Measurements from ENCODE around the gene ANKRD36B.
"Not testable (repeated sequence)": the region's sequence is repeated elsewhere in the genome, so short reads cannot be mapped to it uniquely, and the experiment has no call there.

ANKRD36B gene

DNA sequence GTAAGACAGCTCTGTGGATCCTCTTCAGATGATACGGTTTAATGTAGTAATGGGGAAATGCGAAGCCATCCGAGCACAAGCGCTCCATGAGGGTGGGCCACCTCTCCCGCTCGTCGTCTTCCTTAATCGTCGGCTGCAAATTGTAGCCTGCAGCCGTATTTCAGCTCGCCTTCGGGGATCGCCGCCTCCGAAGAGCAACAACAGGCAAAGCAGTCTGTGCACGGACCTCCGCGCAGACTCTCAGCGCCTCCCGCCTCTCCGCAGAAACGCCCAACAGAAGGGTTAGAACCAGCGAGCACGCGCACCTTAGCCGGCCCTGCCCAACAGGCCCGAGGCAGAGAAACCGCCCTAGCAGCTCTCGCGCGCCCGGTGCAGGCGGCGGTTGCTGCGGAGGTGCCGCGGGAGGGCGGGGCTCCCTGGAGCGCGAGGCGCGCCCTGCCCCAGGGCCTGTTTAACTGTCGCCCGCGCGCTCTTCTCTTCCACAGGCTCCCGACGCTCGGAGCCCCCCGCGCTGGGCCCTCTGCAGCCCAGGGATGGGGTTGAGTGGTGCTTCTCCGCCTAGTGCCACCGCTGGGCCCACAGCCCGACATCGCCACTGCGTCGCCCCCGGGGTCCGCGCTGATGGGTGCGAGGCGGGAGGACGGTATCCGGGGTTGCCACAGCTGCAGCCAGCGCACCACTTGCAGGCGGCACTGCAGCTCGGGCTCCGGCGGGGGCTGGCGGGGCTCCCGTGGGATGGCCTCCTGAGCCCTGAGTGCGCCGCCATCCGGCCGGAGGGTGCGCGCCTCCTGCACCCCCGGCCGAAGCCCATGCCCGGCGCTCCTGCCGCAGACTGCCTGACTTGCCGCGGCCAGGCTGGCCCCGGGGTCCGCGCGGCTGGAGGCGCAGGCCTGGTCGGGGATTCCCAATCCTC is at the start of gene ANKRD36B:
Gene ANKRD36B, minus strand, starts transcription at position 280 of the 913 bp plus-strand sequence. Its CDS starts 192 bp downstream, at position 88.
- not testable (repeated sequence) for DNase-seq

DNA sequence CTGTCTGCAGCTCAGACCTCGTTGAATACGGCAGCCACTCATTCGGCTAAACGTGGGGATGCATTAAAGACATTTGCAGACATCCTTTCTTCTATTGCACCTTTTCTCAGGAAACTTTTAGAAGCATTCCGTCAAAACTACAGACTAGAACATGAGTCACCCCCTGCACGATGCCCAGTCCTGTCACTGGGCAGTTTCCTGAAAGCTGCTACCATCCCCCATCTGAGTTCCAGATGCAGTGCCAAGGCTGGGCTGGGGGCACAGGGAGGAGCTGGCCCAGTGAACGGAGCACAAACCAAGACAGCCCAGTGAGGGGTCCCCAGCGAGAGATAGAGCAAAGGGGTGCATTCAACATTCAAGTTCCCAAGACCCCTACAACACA is 36.4 kb upstream of the ANKRD36B start:
- not testable (repeated sequence) for DNase-seq

DNA sequence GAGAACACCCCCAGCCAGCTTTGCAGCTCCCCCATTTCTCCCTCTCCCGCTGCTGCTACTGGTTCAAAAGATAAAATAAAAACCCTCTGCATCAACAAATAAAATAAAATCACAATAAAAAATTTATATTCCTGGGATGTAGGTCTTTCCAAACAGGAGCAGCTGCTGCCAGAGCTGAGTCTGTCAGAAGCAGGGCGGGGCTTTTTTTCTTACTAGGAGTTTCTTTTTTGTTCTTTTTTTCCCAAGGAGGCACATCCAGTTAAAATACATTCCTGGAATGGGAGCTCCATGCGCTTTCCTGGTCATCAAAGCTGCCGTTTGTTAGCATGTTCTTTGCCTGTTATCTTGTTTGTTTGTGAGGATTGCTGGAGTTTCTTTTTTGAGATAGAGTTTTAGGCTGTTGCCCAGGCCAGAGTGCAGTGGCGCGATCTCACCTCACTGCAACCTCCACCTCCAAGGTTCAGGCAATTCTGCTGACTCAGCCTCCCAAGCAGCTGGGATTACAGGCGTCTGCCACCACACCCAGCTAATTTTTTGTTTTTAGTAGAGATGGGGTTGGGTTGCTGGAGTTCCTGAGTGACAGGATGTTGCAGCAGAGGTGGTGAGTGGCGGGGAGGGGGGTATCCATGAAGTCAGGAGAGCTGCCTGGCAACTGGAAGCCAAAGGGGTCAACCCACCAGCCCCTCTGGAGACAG is 35.8 kb upstream of the ANKRD36B start:
- DNase-seq, result not testable (repeated sequence)

DNA sequence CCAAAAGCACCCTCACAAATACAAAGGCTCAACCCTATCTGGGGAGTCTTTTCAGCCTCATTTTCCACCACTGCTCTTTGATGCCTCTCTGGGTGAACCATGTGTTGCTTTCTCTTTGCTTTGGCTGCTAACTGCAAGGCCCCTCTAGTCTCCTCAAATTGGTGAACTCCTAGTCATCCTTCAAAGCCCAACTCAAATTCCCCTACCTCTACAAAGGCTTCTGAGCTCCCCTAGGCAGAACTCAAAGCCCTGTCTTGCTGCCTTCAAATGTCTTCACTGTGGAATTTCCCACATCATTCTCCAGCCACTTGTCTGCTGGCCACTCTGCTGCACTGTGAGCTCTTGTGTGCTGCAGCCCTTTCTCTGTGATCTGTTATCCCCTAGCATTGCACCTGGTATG is 33.3 kb upstream of the ANKRD36B start:
- DNase-seq, result not testable (repeated sequence)

DNA sequence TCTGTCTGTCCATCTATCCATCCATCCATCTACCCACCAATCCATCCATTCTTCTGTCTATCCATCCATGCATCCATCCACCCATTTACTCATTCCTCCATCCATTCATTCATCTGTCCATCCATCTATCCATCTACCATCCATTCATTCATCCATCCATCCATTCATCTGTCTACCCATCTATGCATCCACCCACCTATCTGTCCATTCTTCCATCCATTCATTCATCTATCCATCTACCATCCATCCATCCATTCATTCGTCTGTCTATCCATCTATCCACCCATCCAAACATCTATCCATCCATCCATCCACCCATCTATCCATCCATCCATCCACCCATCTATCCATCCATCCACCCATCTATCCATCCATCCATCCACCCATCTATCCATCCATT is 30.8 kb upstream of the ANKRD36B start:
- DNase-seq, result not testable (repeated sequence)

DNA sequence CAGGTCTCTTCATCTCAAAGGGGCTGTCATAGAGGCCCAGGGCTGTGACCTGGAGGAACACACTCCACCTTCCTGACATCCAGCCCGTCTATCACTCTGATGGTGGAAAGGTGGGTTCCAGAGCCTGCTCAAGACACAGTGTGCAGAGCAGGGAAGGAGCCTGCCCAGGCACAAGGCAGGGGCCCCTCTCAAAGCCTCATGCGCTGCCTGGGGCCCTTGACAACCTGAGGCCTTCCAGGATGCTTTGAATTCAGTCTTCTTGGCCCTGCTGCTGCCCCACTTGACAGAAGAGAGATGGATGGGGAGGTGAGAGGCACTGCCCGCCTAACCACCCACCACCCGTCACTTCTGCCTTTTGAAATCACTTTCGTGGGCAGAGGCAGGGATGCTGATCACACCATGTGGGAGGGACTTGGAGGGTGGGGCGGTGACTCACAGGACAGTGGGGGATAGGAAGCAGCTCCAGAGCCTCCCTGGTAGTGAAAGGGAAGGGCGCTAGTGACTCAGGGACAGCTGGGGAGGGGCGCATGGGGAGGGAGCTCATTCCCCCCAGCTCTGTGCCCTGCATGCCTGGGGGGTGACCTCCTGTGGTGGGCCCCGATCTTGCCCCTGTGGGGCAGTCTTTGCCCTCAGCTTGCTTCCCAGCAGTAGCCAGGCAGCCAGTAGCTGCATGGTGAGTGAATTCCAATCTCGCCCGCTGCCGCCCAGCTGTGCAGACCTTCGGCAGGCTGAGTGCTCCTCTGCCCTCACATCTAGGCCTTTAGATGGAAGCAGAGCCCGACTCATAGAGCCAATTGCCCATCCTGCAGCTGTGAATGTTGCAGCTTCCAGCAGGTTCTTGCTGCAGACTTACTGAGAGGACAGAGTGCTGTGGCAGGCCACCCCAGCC is 29.5 kb upstream of the ANKRD36B start:
- DNase-seq, result not testable (repeated sequence)

DNA sequence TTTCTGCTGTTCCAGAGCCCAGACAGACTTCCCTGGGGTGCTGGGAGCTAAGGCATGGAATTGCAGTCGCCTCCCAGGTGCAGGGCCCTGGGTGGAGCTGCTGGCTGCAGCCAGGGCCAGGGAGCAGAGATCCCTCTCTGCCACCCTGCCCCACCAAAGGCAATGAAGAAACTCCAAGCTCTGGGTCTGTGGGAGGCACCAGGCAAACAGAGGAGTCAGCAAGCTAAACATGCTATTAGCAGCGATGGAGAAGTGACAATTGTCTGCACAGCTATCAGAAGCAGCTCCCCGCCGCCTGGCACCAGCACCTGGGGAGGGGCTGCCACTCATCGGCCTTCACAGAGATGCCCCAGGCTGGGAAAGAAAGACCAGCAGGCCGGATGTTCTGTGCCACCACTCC is 28.2 kb upstream of the ANKRD36B start:
- no peak for DNase-seq

DNA sequence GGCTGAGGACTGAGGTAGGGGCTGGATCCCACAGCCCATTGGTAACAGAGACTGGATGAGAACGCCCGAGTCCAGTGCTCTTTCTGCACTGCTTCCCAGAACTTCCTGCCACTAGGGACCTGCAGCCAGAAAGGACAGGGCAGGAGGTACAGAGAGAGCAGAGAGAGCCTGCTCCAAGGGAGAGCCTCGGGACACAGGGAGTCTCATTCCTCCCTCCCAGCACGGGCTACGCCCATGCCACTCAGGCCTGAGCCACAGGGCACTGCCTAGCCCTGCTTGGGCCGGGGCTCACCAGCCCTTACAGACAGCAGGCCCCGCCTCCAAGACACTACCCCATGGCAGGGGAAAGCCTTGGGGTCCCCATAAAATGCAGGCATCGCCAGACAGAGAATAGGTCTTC is 26.1 kb upstream of the ANKRD36B start:
- DNase-seq, result not testable (repeated sequence)

DNA sequence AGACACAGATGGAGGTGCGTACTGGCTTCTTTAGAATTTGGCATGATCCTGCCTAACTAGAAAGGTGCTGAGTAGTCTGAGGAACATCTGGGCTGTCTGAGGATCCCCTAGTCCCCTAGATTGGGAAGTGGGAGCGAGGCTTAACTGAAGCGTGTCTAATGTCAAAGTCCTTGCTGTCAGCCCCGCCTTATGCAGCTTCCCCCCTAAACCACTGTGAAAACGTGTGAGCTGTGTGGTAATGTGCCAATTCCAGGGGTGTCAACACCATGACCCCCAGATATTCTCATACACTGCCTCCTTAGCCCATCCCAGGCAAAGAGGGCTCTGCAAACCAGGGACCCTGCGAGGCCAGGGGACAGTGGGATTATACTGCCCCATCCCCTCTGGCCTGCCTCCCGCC is 22.2 kb upstream of the ANKRD36B start:
- not testable (repeated sequence) for DNase-seq

DNA sequence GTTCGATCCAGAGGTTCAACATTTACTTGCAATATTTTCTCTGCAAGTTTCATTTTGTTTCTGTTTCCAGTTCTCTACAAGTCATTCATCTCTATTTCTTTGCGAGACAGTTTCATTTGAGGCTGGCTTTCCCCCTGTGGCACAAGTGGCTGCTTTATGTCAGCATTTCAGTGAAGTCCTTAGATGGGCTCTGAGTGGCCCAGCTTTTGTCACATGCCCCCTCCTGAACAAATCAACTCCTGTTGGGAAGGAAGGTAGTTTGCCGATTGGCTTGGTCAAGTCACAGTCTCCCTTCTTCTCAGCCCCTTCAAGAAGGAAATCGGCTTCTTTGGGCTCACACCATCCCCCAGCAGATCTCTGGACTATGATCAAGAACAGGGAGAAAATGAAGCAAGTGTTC is 19.1 kb upstream of the ANKRD36B start:
- not testable (repeated sequence) for DNase-seq

DNA sequence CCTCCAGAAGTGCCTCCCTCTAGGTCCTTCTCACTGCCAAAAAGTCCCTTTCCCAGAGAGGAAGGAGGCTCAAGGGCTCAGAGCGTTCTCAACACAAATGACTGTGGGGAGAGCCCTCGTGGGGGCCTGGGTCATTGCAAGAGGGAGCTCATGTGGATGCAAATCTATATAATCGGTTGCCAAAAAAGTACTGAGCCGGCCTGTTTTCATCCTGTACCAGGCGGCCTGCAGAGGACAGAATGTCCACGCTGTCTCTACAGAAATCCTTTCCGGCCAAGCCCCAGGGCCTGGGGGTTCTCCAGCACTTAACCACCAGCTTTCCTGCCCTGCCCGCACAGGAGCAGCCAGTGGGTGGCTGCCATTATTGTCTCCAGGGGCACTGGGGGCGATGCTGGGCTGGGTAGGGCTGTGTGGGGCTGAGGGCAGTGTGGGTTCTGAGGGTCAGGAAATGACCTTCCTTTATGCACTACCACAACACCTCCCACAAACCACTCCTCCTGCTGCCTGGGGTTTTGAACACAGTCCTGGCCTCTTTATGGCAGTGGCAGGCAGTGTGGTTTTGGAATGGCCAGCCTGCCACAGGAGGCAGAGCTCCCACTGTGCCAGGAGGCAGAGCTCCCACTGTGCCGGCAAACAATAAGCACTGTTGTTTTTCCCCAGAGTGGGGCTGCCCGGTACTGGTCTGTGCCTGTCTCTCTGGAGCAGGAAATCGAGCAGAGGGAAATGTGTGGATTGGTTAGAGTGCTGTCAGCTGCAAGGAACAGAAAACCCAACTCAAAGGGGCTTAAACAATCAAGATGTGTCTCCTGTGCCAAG is 16.1 kb upstream of the ANKRD36B start:
- not testable (repeated sequence) for DNase-seq

DNA sequence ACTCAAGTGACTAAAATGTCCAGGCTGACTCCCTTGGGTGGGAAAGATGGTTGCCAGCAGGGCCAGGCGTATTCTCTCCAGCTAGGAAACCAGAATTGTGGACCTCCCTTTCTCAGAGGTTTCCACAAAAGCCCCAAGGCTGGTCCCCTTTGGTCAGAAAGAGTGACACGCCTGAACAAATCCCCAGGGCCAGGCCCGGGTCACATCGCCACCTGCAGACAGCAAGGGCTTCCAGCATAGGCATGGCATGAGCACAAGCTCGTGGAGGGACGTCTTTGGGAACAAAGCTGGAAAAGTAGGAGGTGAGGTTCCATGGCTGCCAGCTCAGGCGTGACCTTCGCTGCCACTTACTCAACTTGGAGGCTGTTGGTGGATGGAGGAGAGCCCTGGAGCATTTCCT is 15.4 kb upstream of the ANKRD36B start:
- DNase-seq, result not testable (repeated sequence)

DNA sequence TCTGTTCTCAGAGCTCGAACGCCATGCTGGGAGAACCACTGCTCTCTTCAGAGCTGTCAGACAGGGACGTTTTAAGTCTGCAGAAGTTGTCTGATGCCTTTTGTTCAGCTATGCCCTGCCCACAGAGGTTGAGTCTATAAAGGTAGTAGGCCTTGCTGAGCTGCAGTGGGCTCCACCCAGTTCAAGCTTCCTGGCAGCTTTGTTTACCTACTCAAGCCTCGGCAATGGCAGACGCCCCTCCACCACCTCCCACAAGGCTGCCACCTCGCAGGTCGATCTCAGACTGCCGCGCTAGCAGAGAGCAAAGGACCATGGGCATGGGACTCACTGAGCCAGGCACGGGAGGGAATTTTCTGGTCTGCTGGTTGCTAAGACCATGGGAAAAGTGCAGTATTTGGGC is 11.9 kb upstream of the ANKRD36B start:
- DNase-seq, result not testable (repeated sequence)

DNA sequence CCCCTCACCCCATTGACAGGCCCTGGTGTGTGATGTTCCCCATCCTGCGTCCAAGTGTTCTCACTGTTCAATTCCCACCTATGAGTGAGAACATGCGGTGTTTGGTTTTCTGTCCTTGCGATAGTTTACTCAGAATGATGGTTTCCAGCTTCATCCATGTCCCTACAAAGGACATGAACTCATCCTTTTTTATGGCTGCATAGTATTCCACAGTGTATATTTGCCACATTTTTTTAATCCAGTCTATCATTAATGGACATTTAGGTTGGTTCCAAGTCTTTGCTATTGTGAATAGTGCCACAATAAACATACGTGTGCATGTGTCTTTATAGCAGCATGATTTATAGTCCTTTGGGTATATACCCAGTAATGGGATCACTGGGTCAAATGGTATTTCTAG is 6.5 kb upstream of the ANKRD36B start:
- not testable (repeated sequence) for DNase-seq

DNA sequence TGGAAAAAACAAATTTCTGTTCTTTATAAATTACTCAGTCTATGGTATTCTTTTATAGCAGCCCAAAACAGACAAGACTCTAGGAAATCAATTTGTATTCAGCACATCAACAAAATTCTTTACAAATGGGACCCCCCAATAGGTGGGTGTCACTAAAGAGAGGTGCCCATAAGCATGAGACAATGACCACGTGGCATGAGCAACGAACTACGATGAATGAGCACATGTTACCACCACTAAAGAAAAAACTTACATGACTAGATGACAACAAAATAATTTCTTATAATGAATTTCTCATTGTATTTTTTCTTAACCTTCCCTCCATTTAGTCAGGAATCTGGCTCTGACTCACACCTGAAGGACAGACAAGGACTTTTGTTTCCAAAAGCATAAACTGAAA is 3.8 kb upstream of the ANKRD36B start:
- not testable (repeated sequence) for DNase-seq

DNA sequence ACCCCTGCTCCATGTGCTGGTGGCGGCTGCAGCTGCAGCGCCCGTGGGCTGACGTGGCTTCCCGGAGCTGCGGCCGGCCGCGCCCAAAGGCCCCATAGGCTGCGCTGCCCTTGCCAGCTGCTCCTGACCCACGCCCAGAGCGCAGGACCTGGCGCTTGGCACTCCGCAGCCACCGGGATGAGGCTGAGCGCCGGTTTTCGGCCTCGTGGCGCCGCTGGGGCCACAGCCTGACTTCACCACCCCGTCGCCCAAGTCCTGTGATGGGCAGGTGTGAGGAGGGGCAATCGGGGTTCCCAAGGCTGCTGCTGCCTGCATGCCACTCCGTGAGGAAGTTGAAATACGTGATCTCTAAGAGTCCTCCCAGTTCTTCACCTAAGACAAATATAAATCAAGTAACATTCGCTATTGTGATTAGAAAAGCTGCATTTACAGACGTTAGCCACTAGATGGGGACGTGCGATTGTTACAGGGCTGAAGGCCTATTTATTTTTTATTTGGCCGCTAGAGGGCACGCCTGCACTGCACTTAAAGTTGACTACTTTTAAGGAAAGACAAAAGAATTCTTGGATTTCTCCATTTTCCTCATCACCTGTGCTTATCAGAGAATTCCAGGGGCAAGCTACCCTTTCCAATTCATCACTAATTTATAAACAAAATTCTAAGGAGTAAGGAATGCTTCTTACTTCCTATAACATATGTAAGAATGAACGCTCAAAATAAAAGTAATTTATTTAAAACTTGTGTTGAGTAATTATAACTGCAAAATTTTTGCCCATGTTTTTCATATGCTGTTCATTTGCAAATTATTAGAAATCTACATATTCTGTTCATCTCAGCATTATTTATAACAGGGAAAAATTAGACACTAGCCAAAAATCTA is 1.1 kb upstream of the ANKRD36B start:
- DNase-seq, result not testable (repeated sequence)

DNA sequence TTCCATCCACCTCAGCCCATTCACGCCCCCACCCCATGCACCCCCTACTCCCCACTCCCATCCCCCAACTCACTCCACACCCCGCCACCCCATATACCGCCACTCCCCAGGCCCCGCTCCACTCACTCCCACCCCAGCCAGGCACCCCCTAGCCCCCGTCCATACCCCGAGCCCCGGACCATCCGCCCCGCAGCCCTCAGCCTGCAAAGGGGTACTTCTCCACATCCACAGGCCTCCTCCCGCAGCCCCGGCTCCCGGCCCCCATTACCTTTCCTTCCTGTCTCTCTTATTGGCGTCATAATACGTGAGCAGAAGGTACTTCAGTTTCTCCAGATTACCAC is 450 bp downstream of the ANKRD36B start:
- DNase-seq, result not testable (repeated sequence)

DNA sequence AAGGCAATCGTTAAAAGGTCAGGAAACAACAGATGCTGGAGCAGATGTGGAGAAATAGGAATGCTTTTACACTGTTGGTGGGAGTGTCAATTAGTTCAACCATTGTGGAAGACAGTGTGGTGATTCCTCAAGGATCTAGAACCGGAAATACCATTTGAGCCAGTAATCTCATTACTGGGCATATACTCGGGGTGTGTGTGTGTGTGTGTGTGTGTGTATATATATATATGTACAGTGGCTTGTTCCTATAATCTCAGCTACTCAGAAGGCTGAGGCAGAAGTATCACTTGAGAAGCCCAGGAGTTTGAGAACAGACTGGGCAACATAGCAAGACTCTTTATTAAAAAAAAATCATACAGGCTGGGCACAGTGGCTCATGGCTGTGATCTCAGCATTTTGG is 24.0 kb downstream of the ANKRD36B start:
- not testable (repeated sequence) for DNase-seq

DNA sequence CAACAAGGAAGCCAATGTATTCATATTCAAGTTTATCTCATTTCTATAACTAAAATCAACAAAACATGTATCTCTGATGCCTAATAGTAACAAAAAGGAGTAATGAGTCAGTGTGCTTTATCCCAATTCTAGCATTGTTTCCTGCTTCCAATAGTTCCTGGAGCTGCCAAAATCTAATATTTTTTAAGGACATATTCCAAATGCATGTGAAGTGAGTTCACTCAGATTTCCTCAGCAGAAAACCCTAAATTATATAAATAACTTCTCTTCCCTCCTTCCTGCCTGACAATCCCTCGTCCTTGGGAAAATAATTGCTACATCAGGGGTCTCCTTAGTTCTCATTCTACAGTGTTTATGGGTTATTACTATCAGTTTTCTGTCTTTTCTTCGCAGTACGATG is 37.3 kb downstream of the ANKRD36B start:
- DNase-seq, result not testable (repeated sequence)

DNA sequence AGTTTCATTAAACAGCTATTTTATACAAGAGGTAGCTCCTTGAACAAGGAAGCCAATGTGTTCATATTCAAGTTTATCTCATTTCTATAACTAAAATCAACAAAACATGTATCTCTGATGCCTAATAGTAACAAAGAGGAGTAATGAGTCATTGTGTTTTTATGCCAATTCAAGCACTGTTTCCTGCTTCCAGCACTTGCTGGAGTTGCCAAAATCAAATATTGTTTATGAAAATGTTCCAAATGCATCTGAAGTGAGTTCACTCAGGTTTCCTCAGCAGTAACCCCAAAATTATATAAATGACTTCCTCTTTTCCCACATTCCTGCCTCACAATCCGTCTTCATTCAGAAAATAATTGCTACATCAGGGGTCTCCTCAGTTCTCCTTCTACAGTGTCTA is 39.2 kb downstream of the ANKRD36B start:
- DNase-seq, result not testable (repeated sequence)

DNA sequence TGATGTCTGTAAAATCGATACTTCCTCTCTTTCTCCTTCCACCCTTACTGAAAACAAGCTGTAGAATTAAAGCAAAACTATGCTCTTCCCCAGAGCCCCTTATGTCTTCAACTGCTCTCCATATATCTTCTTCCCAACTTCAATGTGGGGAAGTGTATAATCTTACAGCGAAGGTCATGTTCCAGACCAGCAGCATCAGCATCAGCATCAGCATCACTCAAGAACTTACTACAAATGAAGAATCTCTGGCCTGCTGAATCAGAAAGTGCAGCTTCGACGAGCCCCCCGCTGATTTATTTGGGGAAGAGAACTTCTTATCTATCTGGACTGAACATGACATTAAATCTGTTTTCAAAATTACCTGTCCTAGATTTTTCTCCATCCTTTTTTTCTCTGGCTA is 40.6 kb downstream of the ANKRD36B start:
- not testable (repeated sequence) for DNase-seq
